Mucosa of rectum (tissue), 2 donors: ENCODE data around the gene USP26.

Source experiments
- H3K27ac ChIP-seq, 2 donors: one replicate each; pipeline ENCODE4 v1.7.0; 2013; ENCODE audit warnings: inconsistent platforms in 2 of 2, low read depth in 2 of 2, low read length in 2 of 2
- H3K27me3 ChIP-seq, 2 donors: one replicate each; pipeline ENCODE4 v1.7.0; 2013; ENCODE audit warnings: low read length in 2 of 2; ENCODE audit not compliant: control insufficient read depth in 2 of 2, insufficient read depth in 2 of 2
- H3K36me3 ChIP-seq, 2 donors: one replicate each; pipeline ENCODE4 v1.7.0; 2013; ENCODE audit warnings: low read length in 2 of 2; ENCODE audit not compliant: control insufficient read depth in 2 of 2, insufficient read depth in 2 of 2
- H3K4me1 ChIP-seq, 2 donors: one replicate each; pipeline ENCODE4 v1.7.0; 2013; ENCODE audit warnings: low read length in 2 of 2, mild to moderate bottlenecking in 1 of 2; ENCODE audit not compliant: control insufficient read depth in 2 of 2, insufficient read depth in 2 of 2
- H3K4me3 ChIP-seq, 2 donors: one replicate each; pipeline ENCODE4 v1.7.0; 2013; ENCODE audit warnings: low read length in 2 of 2
- H3K9ac ChIP-seq, 2 donors: one replicate each; pipeline ENCODE4 v1.7.0; 2013; ENCODE audit warnings: low read length in 2 of 2, low read depth in 1 of 2, mild to moderate bottlenecking in 1 of 2
- H3K9me3 ChIP-seq, 2 donors: one replicate each; pipeline ENCODE4 v1.7.0; 2013; ENCODE audit warnings: low read length in 2 of 2; ENCODE audit not compliant: control insufficient read depth in 2 of 2
- donor health status: healthy.
- donor health status: Normal muscosa, but diverticular disease.

The USP26 gene

GRCh38 chrX:133042260-133042659, 54.6 kb downstream of the USP26 start:
- no peaks in the 10 kb centered on the region for H3K27me3 ChIP-seq
- H3K4me3 ChIP-seq = no peak overlapping the region
- no peak overlapping the region for H3K9ac ChIP-seq

GRCh38 chrX:133033010-133033409, 63.9 kb downstream of the USP26 start:
- H3K36me3 ChIP-seq = no peaks in the 10 kb centered on the region
- H3K9me3 ChIP-seq = no peaks in the 10 kb centered on the region
- no peak overlapping the region for H3K27ac ChIP-seq
- H3K4me1 ChIP-seq = no peaks in the 10 kb centered on the region
- peaks cover 2% of the 10 kb centered on the region in 2 donors for H3K27me3 ChIP-seq
- H3K4me3 ChIP-seq = no peak overlapping the region
- H3K9ac ChIP-seq = no peak overlapping the region

More at GRCh38 chrX:133042260-133042659, 54.6 kb downstream of the USP26 start:
- no peaks in the 10 kb centered on the region for H3K36me3 ChIP-seq
- no peaks in the 10 kb centered on the region for H3K4me1 ChIP-seq
- no peaks in the 10 kb centered on the region for H3K9me3 ChIP-seq
- no peak overlapping the region for H3K27ac ChIP-seq

DNA sequence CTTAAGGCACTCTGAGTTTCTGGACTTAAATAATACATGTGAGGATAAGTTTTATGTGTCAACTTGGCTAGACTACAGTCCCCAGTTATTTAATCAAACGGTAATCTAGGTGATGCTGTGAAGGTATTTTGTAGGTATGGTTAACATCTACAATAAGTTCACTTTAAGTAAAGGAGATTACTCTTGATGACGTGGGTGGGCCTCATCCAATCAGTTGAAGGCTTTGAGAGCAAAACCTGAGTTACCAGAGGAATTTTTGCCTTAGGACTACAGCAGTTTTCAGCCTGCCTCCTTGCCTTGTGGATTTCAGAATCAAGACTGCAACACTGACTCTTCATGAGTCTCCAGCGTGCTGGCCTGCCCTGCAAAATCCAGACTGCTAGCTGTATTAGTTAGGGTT, 78.7 kb downstream of the USP26 start:
- H3K36me3 ChIP-seq = no peaks in the 10 kb centered on the region
- no peaks in the 10 kb centered on the region for H3K4me1 ChIP-seq
- H3K4me3 ChIP-seq = no peak overlapping the region
- no peak overlapping the region for H3K9ac ChIP-seq
- H3K9me3 ChIP-seq = no peaks in the 10 kb centered on the region
- H3K27ac ChIP-seq = no peak overlapping the region
- H3K27me3 ChIP-seq = peaks cover 0 to 2% of the 10 kb centered on the region in 2 donors

DNA sequence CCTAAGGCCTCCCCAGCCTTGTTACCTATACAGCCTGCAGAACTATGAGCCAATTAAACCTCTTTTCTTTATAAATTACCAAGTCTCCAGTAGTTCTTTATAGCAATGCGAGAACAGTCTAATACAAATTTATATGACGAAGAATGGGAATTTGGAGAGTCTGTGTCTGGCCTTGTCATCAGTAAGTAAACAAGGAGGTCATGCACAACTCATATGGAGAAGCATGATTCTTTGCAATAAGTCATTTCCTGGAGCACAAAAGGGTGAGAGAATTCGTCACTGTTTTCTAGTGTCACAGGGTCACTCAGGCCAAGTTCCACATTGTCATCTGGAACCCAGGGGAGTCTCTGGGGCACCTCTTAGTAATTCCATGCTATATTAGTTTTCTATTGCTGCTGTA, 89.5 kb downstream of the USP26 start:
- H3K27me3 ChIP-seq = peaks cover 0 to 2% of the 10 kb centered on the region in 2 donors
- H3K4me1 ChIP-seq = no peaks in the 10 kb centered on the region
- H3K4me3 ChIP-seq = no peak overlapping the region
- no peak overlapping the region for H3K27ac ChIP-seq
- H3K9ac ChIP-seq = no peak overlapping the region
- H3K9me3 ChIP-seq = no peaks in the 10 kb centered on the region
- H3K36me3 ChIP-seq = no peaks in the 10 kb centered on the region

GRCh38 chrX:133005616-133006015, 91.3 kb downstream of the USP26 start:
- H3K36me3 ChIP-seq = no peaks in the 10 kb centered on the region
- H3K27me3 ChIP-seq = peaks cover 2 to 5% of the 10 kb centered on the region in 2 donors
- no peak overlapping the region for H3K27ac ChIP-seq
- H3K4me3 ChIP-seq = no peak overlapping the region
- H3K9me3 ChIP-seq = no peaks in the 10 kb centered on the region
- H3K4me1 ChIP-seq = no peaks in the 10 kb centered on the region
- H3K9ac ChIP-seq = no peak overlapping the region

DNA sequence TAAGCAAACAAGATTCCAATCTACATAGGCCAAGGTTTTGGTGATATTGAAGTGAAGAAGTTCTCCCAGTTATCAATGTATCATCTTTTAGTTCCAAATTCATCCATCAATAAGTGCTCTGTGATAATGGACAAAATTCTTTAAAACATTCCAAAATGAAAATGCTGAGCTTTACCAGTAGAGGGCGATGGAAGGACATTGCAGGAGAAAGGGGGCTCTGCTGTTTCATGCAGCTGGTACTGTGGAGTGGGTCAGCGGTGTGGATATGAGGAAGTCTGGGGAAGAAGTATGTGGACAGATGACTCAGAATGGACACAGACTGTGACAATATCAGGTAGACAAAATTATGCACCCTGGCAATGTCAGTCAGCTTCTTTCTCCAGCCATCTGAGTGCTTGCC, 91.9 kb downstream of the USP26 start:
- Histone ChIP-seq H3K4me3 (no peak overlapping the region), H3K27me3 (peaks cover 2 to 5% of the 10 kb centered on the region in 2 donors), H3K36me3 (no peaks in the 10 kb centered on the region), H3K27ac (no peak overlapping the region), H3K4me1 (no peaks in the 10 kb centered on the region), H3K9ac (no peak overlapping the region), H3K9me3 (no peaks in the 10 kb centered on the region)

DNA sequence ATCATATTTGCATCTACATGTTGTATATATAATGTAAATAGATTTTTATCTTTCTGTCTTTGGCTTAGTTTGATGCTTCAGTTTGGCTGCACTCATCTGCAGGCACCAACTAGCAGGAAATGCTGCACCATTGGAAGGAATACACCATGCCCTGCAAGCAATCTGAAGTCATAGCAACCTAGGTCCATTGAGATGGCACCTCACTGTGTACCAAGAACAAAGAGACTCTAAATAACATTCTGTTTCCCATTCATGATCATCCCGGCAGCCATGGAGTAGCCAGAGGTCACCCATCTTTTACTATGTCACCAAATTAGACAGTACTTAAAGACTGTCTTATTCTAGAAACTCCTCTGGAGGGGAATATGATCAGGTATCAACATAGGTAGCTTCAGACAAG, 97.7 kb downstream of the USP26 start:
- no peaks in the 10 kb centered on the region for H3K36me3 ChIP-seq
- no peak overlapping the region for H3K9ac ChIP-seq
- H3K4me1 ChIP-seq = no peaks in the 10 kb centered on the region
- no peak overlapping the region for H3K4me3 ChIP-seq
- no peak overlapping the region for H3K27ac ChIP-seq
- no peaks in the 10 kb centered on the region for H3K9me3 ChIP-seq
- peaks cover 5 to 11% of the 10 kb centered on the region in 2 donors for H3K27me3 ChIP-seq

DNA sequence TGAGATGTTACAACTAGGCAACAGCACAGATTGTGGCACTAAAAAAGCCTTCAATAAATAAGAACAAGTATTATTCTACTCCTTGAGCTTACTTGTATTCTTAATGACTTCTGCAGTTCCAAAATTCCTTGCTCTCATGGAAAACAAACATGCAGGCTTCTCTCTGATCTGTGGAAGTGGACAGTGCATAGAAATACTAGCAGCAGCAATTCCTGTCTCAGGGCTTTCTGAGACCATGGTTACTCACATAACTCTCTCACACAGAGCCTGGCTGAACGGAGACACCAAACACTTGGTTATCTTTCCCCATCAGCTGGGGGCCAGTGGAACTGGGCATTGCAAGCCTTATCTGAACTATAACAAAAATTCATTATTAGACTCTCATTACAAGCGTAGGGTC, 106.1 kb downstream of the USP26 start:
- no peaks in the 10 kb centered on the region for H3K4me1 ChIP-seq
- H3K36me3 ChIP-seq = no peaks in the 10 kb centered on the region
- peaks cover 0 to 18% of the 10 kb centered on the region in 2 donors for H3K27me3 ChIP-seq
- H3K9me3 ChIP-seq = no peaks in the 10 kb centered on the region
- H3K4me3 ChIP-seq = no peak overlapping the region
- H3K27ac ChIP-seq = no peak overlapping the region
- no peak overlapping the region for H3K9ac ChIP-seq

GRCh38 chrX:132986556-132986955, 110.4 kb downstream of the USP26 start:
- Histone ChIP-seq H3K27ac (no peak overlapping the region), H3K4me1 (no peaks in the 10 kb centered on the region), H3K9ac (no peak overlapping the region), H3K9me3 (no peaks in the 10 kb centered on the region), H3K36me3 (no peaks in the 10 kb centered on the region), H3K4me3 (no peak overlapping the region), H3K27me3 (peaks cover 0 to 22% of the 10 kb centered on the region in 2 donors)

DNA sequence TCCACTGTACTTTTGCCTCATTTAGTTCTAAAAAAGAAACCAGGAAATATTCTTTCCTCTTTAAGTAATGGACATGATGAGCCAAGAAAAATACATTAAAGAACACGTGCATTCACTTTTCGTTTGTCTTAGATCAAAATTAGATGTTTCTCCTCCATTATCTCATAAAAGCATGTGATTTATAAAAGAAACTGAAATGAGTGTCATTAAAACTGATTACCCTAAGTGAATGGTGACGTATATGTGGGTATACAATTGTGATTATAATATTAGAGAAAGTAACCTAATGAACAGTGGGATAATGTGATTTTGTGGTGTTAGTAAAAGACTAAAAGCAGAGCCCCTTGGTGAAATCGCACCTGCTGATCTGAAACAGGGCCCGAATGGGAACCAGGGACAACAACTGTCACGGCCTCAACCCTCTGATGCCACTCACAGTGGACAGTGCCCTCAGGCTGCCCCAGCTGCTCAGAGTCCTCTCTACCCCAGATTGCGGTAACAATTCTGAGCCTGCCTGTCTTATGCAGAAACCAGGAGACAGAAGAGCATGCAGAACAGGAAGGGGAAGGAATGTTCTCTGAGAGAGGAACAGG, 112.8 kb downstream of the USP26 start:
- H3K9ac ChIP-seq = no peak overlapping the region
- no peaks in the 10 kb centered on the region for H3K4me1 ChIP-seq
- H3K4me3 ChIP-seq = no peak overlapping the region
- H3K36me3 ChIP-seq = no peaks in the 10 kb centered on the region
- H3K27me3 ChIP-seq = peaks cover 0 to 14% of the 10 kb centered on the region in 2 donors
- no peaks in the 10 kb centered on the region for H3K9me3 ChIP-seq
- no peak overlapping the region for H3K27ac ChIP-seq

- no peak overlapping the region for H3K9ac ChIP-seq
- H3K9me3 ChIP-seq = no peaks in the 10 kb centered on the region
- no peaks in the 10 kb centered on the region for H3K36me3 ChIP-seq
- H3K4me3 ChIP-seq = no peak overlapping the region
- H3K4me1 ChIP-seq = no peaks in the 10 kb centered on the region
- peaks cover 0 to 14% of the 10 kb centered on the region in 2 donors for H3K27me3 ChIP-seq
- no peak overlapping the region for H3K27ac ChIP-seq
These were observed 113.4 kb downstream of the USP26 start for GRCh38 chrX:132983496-132983895.
